GM12878 (cell line): ENCODE data around the gene CDK4.

Source experiments
- BHLHE40 ChIP-seq, 2 experiments: fragments of 450-650 bp in 1 of 2; IDR thresholded peaks; 2 replicates each; pipeline ENCODE4 v1.6.1; 2011 to 2017; ENCODE audit warnings: low read depth in 2 of 2, borderline replicate concordance in 1 of 2, improper control_type of control experiment in 1 of 2, low read length in 1 of 2, mild to moderate bottlenecking in 1 of 2
- CBX5 ChIP-seq: sonication (generic); IDR thresholded peaks from 2 replicates; pipeline ENCODE4 v1.6.1; 2016; ENCODE audit warnings: low read depth, moderate library complexity, mild to moderate bottlenecking, inconsistent platforms
- ESRRA ChIP-seq: IDR thresholded peaks from 2 replicates; pipeline ENCODE4 v1.6.1; 2012; ENCODE audit warnings: mild to moderate bottlenecking, low read length, improper control_type of control experiment
- HDAC6 ChIP-seq: fragments of 200-600 bp; sonication (generic); IDR thresholded peaks from one replicate; pipeline ENCODE4 v1.8.0; 2017; ENCODE audit warnings: antibody characterized with exemption; ENCODE audit not compliant: unreplicated experiment
- POLR2A ChIP-seq: IDR thresholded peaks from 2 replicates; pipeline ENCODE4 v1.6.1; 2011; ENCODE audit warnings: low read depth, mild to moderate bottlenecking, low read length
- POLR2AphosphoS2 ChIP-seq: IDR thresholded peaks from 2 replicates; pipeline ENCODE4 v1.6.1; 2011; ENCODE audit warnings: low read depth, mild to moderate bottlenecking, low read length, improper control_type of control experiment, moderate library complexity
- RFX5 ChIP-seq: IDR thresholded peaks from 2 replicates; pipeline ENCODE4 v1.6.1; 2011; ENCODE audit warnings: low read depth, low read length, improper control_type of control experiment
- ZBED1 ChIP-seq: IDR thresholded peaks from 2 replicates; pipeline ENCODE4 v1.6.1; 2016; ENCODE audit warnings: borderline replicate concordance
- TF ChIP-seq, protein P1 (sequence below), 3 experiments: IDR thresholded peaks in 2 of 3; conservative IDR thresholded peaks in 1 of 3; 2 replicates each; pipeline ENCODE4 v1.5.1; 2011; ENCODE audit warnings: low read depth in 3 of 3, low read length in 3 of 3, mild to moderate bottlenecking in 3 of 3, control low read depth in 2 of 3, moderate library complexity in 2 of 3, inconsistent platforms in 1 of 3, mixed read lengths in 1 of 3; ENCODE audit not compliant: control insufficient read depth in 2 of 3, insufficient read depth in 1 of 3; ENCODE audit errors: extremely low read depth in 1 of 3

DNA sequence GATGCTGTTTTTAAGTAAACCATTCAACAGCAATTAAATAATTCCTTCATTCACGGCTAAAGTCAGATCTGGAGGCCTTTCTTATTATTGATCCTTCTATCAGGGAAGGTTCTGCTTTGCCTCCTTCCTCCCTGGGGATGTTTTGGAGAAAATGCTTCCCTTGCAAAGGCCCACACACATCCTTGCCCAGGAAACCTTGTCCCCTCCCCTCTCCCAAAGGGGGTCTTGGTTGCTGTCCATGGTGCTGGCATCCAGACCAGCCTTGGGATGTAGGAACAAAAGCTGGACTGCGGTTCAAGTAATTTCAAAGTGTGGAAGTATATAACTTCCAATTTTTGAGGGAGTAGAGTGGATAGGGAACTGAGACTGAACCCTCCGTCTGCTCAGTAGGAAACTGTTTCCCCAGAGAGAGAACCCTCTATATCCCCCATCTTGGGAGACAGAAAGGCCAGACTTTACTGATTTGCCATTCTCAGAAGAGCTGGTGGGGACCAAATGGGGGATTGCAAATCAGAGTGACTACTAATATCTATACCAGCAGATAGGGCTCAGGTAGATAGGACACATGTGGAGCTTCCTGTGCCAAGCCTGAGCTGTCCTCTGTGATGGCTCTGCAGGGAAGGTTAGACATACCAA is 8.4 kb upstream of the CDK4 start:
- TF ChIP-seq BHLHE40 (IDR thresholded peaks at IDR 0.05; ENCODE audit: borderline replicate concordance in 1 of 2, low read depth in 2 of 2, low read length in 1 of 2), result no peak
- TF ChIP-seq, protein P1, sequence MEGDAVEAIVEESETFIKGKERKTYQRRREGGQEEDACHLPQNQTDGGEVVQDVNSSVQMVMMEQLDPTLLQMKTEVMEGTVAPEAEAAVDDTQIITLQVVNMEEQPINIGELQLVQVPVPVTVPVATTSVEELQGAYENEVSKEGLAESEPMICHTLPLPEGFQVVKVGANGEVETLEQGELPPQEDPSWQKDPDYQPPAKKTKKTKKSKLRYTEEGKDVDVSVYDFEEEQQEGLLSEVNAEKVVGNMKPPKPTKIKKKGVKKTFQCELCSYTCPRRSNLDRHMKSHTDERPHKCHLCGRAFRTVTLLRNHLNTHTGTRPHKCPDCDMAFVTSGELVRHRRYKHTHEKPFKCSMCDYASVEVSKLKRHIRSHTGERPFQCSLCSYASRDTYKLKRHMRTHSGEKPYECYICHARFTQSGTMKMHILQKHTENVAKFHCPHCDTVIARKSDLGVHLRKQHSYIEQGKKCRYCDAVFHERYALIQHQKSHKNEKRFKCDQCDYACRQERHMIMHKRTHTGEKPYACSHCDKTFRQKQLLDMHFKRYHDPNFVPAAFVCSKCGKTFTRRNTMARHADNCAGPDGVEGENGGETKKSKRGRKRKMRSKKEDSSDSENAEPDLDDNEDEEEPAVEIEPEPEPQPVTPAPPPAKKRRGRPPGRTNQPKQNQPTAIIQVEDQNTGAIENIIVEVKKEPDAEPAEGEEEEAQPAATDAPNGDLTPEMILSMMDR (IDR thresholded peaks at IDR 0.05 in 2 of 3, conservative IDR thresholded peaks at IDR 0.05 in 1 of 3; ENCODE audit: control insufficient read depth in 2 of 3, extremely low read depth in 1 of 3, insufficient read depth in 1 of 3, low read depth in 3 of 3, low read length in 3 of 3), result no peak
- no peak for TF ChIP-seq CBX5
- TF ChIP-seq HDAC6, result no peak
- TF ChIP-seq ESRRA, result no peak
- no peak for TF ChIP-seq RFX5
- TF ChIP-seq ZBED1, result no peak
- TF ChIP-seq POLR2A, result no peak
- TF ChIP-seq POLR2AphosphoS2, result no peak
